ENCODE measurements around the gene ZNF462. TPM values are rescaled to one million over a fixed set of nuclear protein-coding genes. Genes with fewer than 3 reads are reported as not detected.

The ZNF462 gene
- total and polyA plus RNA-seq, 2 experiments from 2014 or later: 40.0 to 101 TPM

DNA sequence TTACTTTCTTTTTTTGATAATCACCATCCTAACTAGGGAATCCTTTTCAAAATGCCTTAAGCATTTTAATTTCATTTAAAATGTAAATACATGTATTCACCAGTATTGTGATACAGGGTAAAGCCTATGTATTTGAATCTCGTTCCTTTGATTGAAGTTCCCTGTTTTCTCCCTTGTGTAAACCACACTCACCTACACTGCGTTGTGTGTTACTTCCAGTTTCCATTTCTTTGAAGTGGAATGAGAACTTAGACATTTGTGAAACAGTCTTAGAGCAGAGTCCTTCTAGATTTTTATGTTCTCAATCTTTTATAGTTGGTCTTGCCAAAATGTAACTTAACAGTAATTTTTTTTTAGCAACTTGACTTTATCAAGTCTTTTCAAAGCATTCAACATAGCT is 101.4 kb downstream of the ZNF462 start:
- Mint-ChIP-seq H3K36me3 (ENCODE audit: low read depth) (peaks cover 62% of the 10 kb centered on the region), H3K9me3 (no peaks in the 10 kb centered on the region), H3K4me3 (no peak overlapping the region), H3K27ac (no peak overlapping the region), H3K4me1 (peaks cover 70% of the 10 kb centered on the region), H3K27me3 (ENCODE audit: insufficient read depth, low read depth, poor library complexity) (peaks cover under 1% of the 10 kb centered on the region)
- Histone ChIP-seq H3K4me3 (no peak overlapping the region), H3K9me2 (ENCODE audit: insufficient read depth) (no peaks in the 10 kb centered on the region), H2AFZ (no peak overlapping the region), H4K20me1 (replicated peaks; ENCODE audit: insufficient read depth) (no peaks in the 10 kb centered on the region; the same call in 1 of the 2 replicates), H3K4me2 (no peak overlapping the region), H3F3A (replicated peaks; ENCODE audit: low read depth) (0 out of 2 replicates have a peak, but pooled peaks cover 1% of the 10 kb centered on the region), H3K79me2 (replicated peaks; ENCODE audit: insufficient read depth) (peaks cover 61% of the 10 kb centered on the region), H3K36me3 (ENCODE audit: insufficient read depth) (peaks cover 20% of the 10 kb centered on the region; the same call in 1 of the 2 replicates), H3K4me1 (ENCODE audit: insufficient read depth) (peaks cover 57% of the 10 kb centered on the region), H3K27me3 (ENCODE audit: insufficient read depth) (no peaks in the 10 kb centered on the region), H3K27ac (ENCODE audit: low read depth) (no peak overlapping the region)
- DNase-seq (ENCODE audit: low spot score): no peak
- TF ChIP-seq EZH2phosphoT487 (IDR thresholded peaks at IDR 0.05; ENCODE audit: unreplicated experiment) (no peak), CTCF (conservative IDR thresholded peaks at IDR 0.05; ENCODE audit: low read depth in 2 of 2) (no peak), EZH2 (IDR thresholded peaks at IDR 0.05; ENCODE audit: low read depth, unreplicated experiment) (no peak), CREB1 (CRISPR knock-in tag; IDR thresholded peaks at IDR 0.05; ENCODE audit: low read depth) (no peak), STAT1 (IDR thresholded peaks at IDR 0.05; ENCODE audit: unreplicated experiment) (no peak), NANOG (IDR thresholded peaks at IDR 0.05; ENCODE audit: borderline replicate concordance) (no peak), ZNF331 (CRISPR knock-in tag; IDR thresholded peaks at IDR 0.05; ENCODE audit: low read depth) (no peak), ZNF114 (CRISPR knock-in tag; IDR thresholded peaks at IDR 0.05) (no peak), JUNB (IDR thresholded peaks at IDR 0.05; ENCODE audit: unreplicated experiment) (no peak), POLR2AphosphoS5 (IDR thresholded peaks at IDR 0.05; ENCODE audit: low read depth) (no peak)
- TF ChIP-seq, protein P1, sequence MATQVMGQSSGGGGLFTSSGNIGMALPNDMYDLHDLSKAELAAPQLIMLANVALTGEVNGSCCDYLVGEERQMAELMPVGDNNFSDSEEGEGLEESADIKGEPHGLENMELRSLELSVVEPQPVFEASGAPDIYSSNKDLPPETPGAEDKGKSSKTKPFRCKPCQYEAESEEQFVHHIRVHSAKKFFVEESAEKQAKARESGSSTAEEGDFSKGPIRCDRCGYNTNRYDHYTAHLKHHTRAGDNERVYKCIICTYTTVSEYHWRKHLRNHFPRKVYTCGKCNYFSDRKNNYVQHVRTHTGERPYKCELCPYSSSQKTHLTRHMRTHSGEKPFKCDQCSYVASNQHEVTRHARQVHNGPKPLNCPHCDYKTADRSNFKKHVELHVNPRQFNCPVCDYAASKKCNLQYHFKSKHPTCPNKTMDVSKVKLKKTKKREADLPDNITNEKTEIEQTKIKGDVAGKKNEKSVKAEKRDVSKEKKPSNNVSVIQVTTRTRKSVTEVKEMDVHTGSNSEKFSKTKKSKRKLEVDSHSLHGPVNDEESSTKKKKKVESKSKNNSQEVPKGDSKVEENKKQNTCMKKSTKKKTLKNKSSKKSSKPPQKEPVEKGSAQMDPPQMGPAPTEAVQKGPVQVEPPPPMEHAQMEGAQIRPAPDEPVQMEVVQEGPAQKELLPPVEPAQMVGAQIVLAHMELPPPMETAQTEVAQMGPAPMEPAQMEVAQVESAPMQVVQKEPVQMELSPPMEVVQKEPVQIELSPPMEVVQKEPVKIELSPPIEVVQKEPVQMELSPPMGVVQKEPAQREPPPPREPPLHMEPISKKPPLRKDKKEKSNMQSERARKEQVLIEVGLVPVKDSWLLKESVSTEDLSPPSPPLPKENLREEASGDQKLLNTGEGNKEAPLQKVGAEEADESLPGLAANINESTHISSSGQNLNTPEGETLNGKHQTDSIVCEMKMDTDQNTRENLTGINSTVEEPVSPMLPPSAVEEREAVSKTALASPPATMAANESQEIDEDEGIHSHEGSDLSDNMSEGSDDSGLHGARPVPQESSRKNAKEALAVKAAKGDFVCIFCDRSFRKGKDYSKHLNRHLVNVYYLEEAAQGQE (IDR thresholded peaks at IDR 0.05; ENCODE audit: unreplicated experiment): no peak
- TF ChIP-seq, protein P2, sequence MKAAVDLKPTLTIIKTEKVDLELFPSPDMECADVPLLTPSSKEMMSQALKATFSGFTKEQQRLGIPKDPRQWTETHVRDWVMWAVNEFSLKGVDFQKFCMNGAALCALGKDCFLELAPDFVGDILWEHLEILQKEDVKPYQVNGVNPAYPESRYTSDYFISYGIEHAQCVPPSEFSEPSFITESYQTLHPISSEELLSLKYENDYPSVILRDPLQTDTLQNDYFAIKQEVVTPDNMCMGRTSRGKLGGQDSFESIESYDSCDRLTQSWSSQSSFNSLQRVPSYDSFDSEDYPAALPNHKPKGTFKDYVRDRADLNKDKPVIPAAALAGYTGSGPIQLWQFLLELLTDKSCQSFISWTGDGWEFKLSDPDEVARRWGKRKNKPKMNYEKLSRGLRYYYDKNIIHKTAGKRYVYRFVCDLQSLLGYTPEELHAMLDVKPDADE (IDR thresholded peaks at IDR 0.05): no peak
- TF ChIP-seq, protein P3, sequence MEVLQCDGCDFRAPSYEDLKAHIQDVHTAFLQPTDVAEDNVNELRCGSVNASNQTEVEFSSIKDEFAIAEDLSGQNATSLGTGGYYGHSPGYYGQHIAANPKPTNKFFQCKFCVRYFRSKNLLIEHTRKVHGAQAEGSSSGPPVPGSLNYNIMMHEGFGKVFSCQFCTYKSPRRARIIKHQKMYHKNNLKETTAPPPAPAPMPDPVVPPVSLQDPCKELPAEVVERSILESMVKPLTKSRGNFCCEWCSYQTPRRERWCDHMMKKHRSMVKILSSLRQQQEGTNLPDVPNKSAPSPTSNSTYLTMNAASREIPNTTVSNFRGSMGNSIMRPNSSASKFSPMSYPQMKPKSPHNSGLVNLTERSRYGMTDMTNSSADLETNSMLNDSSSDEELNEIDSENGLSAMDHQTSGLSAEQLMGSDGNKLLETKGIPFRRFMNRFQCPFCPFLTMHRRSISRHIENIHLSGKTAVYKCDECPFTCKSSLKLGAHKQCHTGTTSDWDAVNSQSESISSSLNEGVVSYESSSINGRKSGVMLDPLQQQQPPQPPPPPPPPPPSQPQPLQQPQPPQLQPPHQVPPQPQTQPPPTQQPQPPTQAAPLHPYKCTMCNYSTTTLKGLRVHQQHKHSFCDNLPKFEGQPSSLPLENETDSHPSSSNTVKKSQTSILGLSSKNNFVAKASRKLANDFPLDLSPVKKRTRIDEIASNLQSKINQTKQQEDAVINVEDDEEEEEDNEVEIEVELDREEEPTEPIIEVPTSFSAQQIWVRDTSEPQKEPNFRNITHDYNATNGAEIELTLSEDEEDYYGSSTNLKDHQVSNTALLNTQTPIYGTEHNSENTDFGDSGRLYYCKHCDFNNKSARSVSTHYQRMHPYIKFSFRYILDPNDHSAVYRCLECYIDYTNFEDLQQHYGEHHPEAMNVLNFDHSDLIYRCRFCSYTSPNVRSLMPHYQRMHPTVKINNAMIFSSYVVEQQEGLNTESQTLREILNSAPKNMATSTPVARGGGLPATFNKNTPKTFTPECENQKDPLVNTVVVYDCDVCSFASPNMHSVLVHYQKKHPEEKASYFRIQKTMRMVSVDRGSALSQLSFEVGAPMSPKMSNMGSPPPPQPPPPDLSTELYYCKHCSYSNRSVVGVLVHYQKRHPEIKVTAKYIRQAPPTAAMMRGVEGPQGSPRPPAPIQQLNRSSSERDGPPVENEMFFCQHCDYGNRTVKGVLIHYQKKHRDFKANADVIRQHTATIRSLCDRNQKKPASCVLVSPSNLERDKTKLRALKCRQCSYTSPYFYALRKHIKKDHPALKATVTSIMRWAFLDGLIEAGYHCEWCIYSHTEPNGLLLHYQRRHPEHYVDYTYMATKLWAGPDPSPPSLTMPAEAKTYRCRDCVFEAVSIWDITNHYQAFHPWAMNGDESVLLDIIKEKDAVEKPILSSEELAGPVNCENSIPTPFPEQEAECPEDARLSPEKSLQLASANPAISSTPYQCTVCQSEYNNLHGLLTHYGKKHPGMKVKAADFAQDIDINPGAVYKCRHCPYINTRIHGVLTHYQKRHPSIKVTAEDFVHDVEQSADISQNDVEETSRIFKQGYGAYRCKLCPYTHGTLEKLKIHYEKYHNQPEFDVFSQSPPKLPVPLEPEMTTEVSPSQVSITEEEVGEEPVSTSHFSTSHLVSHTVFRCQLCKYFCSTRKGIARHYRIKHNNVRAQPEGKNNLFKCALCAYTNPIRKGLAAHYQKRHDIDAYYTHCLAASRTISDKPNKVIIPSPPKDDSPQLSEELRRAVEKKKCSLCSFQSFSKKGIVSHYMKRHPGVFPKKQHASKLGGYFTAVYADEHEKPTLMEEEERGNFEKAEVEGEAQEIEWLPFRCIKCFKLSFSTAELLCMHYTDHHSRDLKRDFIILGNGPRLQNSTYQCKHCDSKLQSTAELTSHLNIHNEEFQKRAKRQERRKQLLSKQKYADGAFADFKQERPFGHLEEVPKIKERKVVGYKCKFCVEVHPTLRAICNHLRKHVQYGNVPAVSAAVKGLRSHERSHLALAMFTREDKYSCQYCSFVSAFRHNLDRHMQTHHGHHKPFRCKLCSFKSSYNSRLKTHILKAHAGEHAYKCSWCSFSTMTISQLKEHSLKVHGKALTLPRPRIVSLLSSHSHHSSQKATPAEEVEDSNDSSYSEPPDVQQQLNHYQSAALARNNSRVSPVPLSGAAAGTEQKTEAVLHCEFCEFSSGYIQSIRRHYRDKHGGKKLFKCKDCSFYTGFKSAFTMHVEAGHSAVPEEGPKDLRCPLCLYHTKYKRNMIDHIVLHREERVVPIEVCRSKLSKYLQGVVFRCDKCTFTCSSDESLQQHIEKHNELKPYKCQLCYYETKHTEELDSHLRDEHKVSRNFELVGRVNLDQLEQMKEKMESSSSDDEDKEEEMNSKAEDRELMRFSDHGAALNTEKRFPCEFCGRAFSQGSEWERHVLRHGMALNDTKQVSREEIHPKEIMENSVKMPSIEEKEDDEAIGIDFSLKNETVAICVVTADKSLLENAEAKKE (CRISPR knock-in tag; IDR thresholded peaks at IDR 0.05): no peak
- ATAC-seq: no peak
